Caco-2 (cell line): ENCODE results near the gene NEK10. TPM values are rescaled to one million over a fixed set of nuclear protein-coding genes. Genes with fewer than 3 reads are reported as not detected.

ENCODE experiments used
- BruUV-seq: library from RNA; stranded (reverse); fragments of 400-500 nt; replicated peaks from 2 replicates; lab custom pipeline; 2021; lab: Mats Ljungman, UMichigan
- CTCF ChIA-PET: fragments of 300-600 bp; sonication (Branson Sonifier 250); formaldehyde crosslinking; loops from one replicate; lab custom pipeline; 2022; ENCODE audit warnings: antibody characterized with exemption; lab: Charles Lee
- POLR2A ChIA-PET: fragments of 300-600 bp; sonication (Branson Sonifier 250); formaldehyde crosslinking; loops from one replicate; lab custom pipeline; 2022; ENCODE audit warnings: antibody characterized with exemption; lab: Charles Lee
- DNase-seq, 2 experiments: peaks; one replicate each; pipeline versions ENCODE4 v3.0.0 to v3.0.0-alpha.2; 2020 to 2022
- H3K27me3 ChIP-seq: replicated peaks from 2 replicates; pipeline ENCODE4 v1.6.0; 2011; ENCODE audit warnings: low read length; ENCODE audit not compliant: control insufficient read depth, insufficient read depth
- H3K36me3 ChIP-seq: 2 replicates; pipeline ENCODE4 v1.5.1; 2011; ENCODE audit warnings: low read length; ENCODE audit not compliant: control insufficient read depth, insufficient read depth
- H3K4me1 ChIP-seq: fragments of 250-450 bp; sonication (Bioruptor Pico); 2 replicates; pipeline ENCODE4 v1.5.1; 2020; ENCODE audit warnings: mild to moderate bottlenecking
- H3K4me3 ChIP-seq: 2 replicates; pipeline ENCODE4 v1.5.1; 2011; ENCODE audit warnings: low read depth, mild to moderate bottlenecking, control low read depth, low read length
- H3K9me3 ChIP-seq: fragments of 250-450 bp; sonication (Bioruptor Pico); 2 replicates; pipeline ENCODE4 v1.5.1; 2020; ENCODE audit warnings: mild to moderate bottlenecking, moderate library complexity
- H3K27ac Mint-ChIP-seq: one replicate; pipeline ENCODE4 v1.8.0; 2022; ENCODE audit warnings: mixed read lengths; ENCODE audit not compliant: unreplicated experiment
- H3K27me3 Mint-ChIP-seq: one replicate; pipeline ENCODE4 v1.8.0; 2022; ENCODE audit warnings: mixed read lengths; ENCODE audit not compliant: insufficient read depth, unreplicated experiment
- H3K36me3 Mint-ChIP-seq: one replicate; pipeline ENCODE4 v1.8.0; 2022; ENCODE audit warnings: mild to moderate bottlenecking, mixed read lengths; ENCODE audit not compliant: insufficient read depth, unreplicated experiment
- H3K4me1 Mint-ChIP-seq: one replicate; pipeline ENCODE4 v1.8.0; 2022; ENCODE audit warnings: low read depth, mixed read lengths; ENCODE audit not compliant: unreplicated experiment
- H3K4me3 Mint-ChIP-seq: one replicate; pipeline ENCODE4 v1.8.0; 2022; ENCODE audit warnings: mild to moderate bottlenecking, moderate library complexity, mixed read lengths; ENCODE audit not compliant: unreplicated experiment
- H3K9me3 Mint-ChIP-seq: one replicate; pipeline ENCODE4 v1.8.0; 2022; ENCODE audit warnings: mixed read lengths; ENCODE audit not compliant: unreplicated experiment
- intact Hi-C: fragments of 100-400 bp; cut with micrococcal nuclease; formaldehyde crosslinking; loops from one replicate; pipeline ENCODE4 v1.10.0; 2022; ENCODE audit not compliant: unreplicated experiment
- total RNA-seq: library from RNA; stranded (reverse); gene quantifications from 2 replicates; pipeline ENCODE4 v1.2.3, GENCODE V29; 2022
- TF ChIP-seq, protein P1 (sequence below), 2 experiments: fragments of 200-600 bp in 1 of 2; IDR thresholded peaks; 1 replicate in 1 of 2; 2 replicates in 1 of 2; pipeline versions ENCODE4 v1.5.1 to v1.8.0; 2011 to 2022; ENCODE audit warnings: antibody characterized with exemption in 1 of 2, control low read depth in 1 of 2, inconsistent platforms in 1 of 2, low read depth in 1 of 2, low read length in 1 of 2, mild to moderate bottlenecking in 1 of 2, moderate library complexity in 1 of 2; ENCODE audit not compliant: insufficient read depth in 1 of 2, severe bottlenecking in 1 of 2, unreplicated experiment in 1 of 2

NEK10 gene
- total RNA-seq, 1 experiment from 2014 or later: 0.39 TPM

DNA sequence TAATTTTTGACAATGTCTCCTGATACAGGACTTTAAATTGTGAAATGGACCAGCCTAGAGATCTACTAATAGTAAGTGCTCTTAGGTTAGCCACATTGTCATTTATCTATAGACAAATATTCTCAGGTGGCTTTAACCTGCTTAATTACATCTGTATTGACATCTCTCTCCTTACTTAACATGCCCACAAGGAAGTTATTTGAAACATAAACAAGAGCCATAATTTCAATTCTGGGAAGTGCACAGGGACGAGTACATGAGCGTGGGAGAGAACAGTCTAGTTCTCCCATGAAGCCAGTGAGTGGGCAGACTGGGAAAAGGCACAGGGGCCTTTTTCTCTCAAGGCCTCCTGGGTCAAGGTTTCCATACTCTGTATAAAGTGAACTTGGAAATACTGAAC is 54.2 kb downstream of the NEK10 start:
- POLR2A ChIA-PET: no interaction called here
- no peaks in the 10 kb centered on the region for H3K9me3 ChIP-seq
- no peak overlapping the region for H3K4me3 Mint-ChIP-seq
- peaks cover 2% of the 10 kb centered on the region for H3K27me3 Mint-ChIP-seq
- peaks cover 5% of the 10 kb centered on the region for H3K9me3 Mint-ChIP-seq
- no peak for DNase-seq
- H3K36me3 ChIP-seq: no peaks in the 10 kb centered on the region
- H3K4me3 ChIP-seq: no peak overlapping the region
- peaks cover 8% of the 10 kb centered on the region for H3K4me1 Mint-ChIP-seq
- no peak overlapping the region for H3K27ac Mint-ChIP-seq
- H3K27me3 ChIP-seq: no peaks in the 10 kb centered on the region
- BruUV-seq: no TSS peak
- H3K36me3 Mint-ChIP-seq: no peaks in the 10 kb centered on the region
- CTCF ChIA-PET: no interaction called here
- H3K4me1 ChIP-seq: peaks cover 3% of the 10 kb centered on the region; the same call in 1 of the 2 replicates
- TF ChIP-seq, protein P1, sequence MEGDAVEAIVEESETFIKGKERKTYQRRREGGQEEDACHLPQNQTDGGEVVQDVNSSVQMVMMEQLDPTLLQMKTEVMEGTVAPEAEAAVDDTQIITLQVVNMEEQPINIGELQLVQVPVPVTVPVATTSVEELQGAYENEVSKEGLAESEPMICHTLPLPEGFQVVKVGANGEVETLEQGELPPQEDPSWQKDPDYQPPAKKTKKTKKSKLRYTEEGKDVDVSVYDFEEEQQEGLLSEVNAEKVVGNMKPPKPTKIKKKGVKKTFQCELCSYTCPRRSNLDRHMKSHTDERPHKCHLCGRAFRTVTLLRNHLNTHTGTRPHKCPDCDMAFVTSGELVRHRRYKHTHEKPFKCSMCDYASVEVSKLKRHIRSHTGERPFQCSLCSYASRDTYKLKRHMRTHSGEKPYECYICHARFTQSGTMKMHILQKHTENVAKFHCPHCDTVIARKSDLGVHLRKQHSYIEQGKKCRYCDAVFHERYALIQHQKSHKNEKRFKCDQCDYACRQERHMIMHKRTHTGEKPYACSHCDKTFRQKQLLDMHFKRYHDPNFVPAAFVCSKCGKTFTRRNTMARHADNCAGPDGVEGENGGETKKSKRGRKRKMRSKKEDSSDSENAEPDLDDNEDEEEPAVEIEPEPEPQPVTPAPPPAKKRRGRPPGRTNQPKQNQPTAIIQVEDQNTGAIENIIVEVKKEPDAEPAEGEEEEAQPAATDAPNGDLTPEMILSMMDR (IDR thresholded peaks at IDR 0.05; ENCODE audit: insufficient read depth in 1 of 2, low read depth in 1 of 2, low read length in 1 of 2, severe bottlenecking in 1 of 2, unreplicated experiment in 1 of 2): no peak
- intact Hi-C loops: loop anchor here (5.0 kb wide), 1 partner anchor 167 kb away; the partner anchor contains the start of gene SLC4A7

DNA sequence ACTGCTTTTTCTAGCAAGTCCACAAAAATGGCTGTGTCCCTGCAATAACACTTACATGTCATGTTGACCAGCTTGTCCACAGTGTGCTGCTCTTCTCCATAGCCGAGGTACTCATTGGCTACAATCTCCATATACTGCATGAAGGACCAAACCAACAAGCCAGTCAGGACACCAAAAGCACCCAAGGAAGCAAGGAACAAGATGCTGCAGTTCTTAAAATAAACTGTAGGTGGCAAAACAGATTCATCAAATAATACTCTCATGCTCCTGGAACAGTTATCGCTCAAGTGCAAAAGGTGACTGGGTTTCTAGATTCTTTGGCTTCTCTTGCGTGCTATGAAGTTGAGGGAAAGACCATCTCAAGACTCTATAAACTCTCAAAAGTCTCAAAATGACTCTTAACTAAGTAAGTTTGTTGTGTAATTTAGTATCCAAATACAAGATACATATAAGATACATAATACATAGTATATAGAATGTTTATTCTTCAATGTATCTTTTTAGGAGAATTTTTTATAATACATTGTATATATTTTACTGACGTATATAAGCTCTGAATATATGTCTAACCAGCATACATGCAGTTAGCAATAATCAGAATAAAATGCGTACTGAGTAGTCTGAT is 57.0 kb downstream of the NEK10 start:
- peaks cover 8% of the 10 kb centered on the region for H3K4me1 Mint-ChIP-seq
- POLR2A ChIA-PET: no interaction called here
- H3K4me3 ChIP-seq: no peak overlapping the region
- H3K36me3 Mint-ChIP-seq: no peaks in the 10 kb centered on the region
- H3K36me3 ChIP-seq: no peaks in the 10 kb centered on the region
- DNase-seq: peak in 1 of 2 experiments; percentile 59
- H3K27me3 Mint-ChIP-seq: peaks cover 2% of the 10 kb centered on the region
- H3K9me3 ChIP-seq: no peaks in the 10 kb centered on the region
- intact Hi-C loops: loop anchor here (1.0 kb wide), 4 partner anchors 45 to 369 kb away; no protein-coding TSS in a partner anchor
- no peak overlapping the region for H3K27ac Mint-ChIP-seq
- CTCF ChIA-PET: no interaction called here
- H3K4me3 Mint-ChIP-seq: no peak overlapping the region
- H3K27me3 ChIP-seq: no peaks in the 10 kb centered on the region
- TF ChIP-seq, protein P1 (IDR thresholded peaks at IDR 0.05; ENCODE audit: insufficient read depth in 1 of 2, low read depth in 1 of 2, low read length in 1 of 2, severe bottlenecking in 1 of 2, unreplicated experiment in 1 of 2): peak; percentile 45 to 64
- H3K4me1 ChIP-seq: peaks cover 3% of the 10 kb centered on the region; the same call in 1 of the 2 replicates
- BruUV-seq: no TSS peak
- H3K9me3 Mint-ChIP-seq: peaks cover 10% of the 10 kb centered on the region

DNA sequence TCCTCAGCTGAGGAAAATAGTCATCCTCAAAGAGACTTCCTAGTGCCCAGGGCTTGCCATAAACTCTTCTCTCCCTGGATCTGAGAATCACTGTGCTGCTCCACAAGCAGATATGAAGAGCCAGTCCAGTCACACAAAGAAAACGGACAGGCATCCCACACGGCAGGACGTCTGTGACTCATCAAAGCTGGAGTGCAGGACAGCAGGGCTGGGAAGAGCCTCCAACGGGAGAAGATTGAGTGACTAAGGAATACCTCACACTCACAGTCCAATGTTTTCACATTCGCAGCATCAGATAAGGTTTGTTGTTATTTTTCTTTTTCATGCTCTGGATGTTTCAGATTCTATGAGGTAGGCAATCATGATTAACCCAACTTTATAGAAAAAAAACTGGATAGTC is 57.8 kb downstream of the NEK10 start:
- H3K9me3 ChIP-seq: no peaks in the 10 kb centered on the region
- H3K36me3 Mint-ChIP-seq: no peaks in the 10 kb centered on the region
- H3K4me3 ChIP-seq: no peak overlapping the region
- DNase-seq: no peak
- peaks cover 10% of the 10 kb centered on the region for H3K9me3 Mint-ChIP-seq
- H3K36me3 ChIP-seq: no peaks in the 10 kb centered on the region
- no peak overlapping the region for H3K27ac Mint-ChIP-seq
- intact Hi-C loops: no loop called here
- peaks cover 2% of the 10 kb centered on the region for H3K27me3 Mint-ChIP-seq
- H3K27me3 ChIP-seq: no peaks in the 10 kb centered on the region
- H3K4me3 Mint-ChIP-seq: no peak overlapping the region
- TF ChIP-seq, protein P1 (IDR thresholded peaks at IDR 0.05; ENCODE audit: insufficient read depth in 1 of 2, low read depth in 1 of 2, low read length in 1 of 2, severe bottlenecking in 1 of 2, unreplicated experiment in 1 of 2): no peak
- ChIA-PET CTCF (no interaction called here), POLR2A (no interaction called here)
- peaks cover 6% of the 10 kb centered on the region for H3K4me1 Mint-ChIP-seq
- no peaks in the 10 kb centered on the region; the same call in 1 of the 2 replicates for H3K4me1 ChIP-seq
- no TSS peak for BruUV-seq
